Psoas muscle (tissue), 8 donors: Measurements from ENCODE around the gene MAP4K3. TPM values are rescaled to one million over a fixed set of nuclear protein-coding genes. Genes with fewer than 3 reads are reported as not detected.
A peak's percentile ranks its signal among the peaks of the same experiment; 100 is the strongest.

Experiments used
- ATAC-seq, 4 donors: fragments of 200-7000 bp; cut with Tn5 transposase; one replicate each; pipeline ENCODE4 v1.9.1; 2020; ENCODE audit warnings: moderate library complexity in 3 of 4, mild to moderate bottlenecking in 2 of 4
- DNase-seq, 2 donors: peaks; one replicate each; pipeline ENCODE4 v3.0.0-alpha.2; 2020
- H3K27ac ChIP-seq: fragments of 200-600 bp; one replicate; pipeline ENCODE4 v1.8.0; 2022
- H3K27me3 ChIP-seq, 3 donors: fragments of 200-600 bp in 1 of 3; one replicate each; pipeline versions ENCODE4 v1.6.1 to v1.8.0; 2013 to 2022; ENCODE audit warnings: low read length in 2 of 3, mild to moderate bottlenecking in 2 of 3, moderate library complexity in 1 of 3; ENCODE audit not compliant: insufficient read depth in 3 of 3
- H3K36me3 ChIP-seq, 2 donors: fragments of 200-600 bp in 1 of 2; one replicate each; pipeline versions ENCODE4 v1.6.1 to v1.8.0; 2013 to 2022; ENCODE audit warnings: low read depth in 1 of 2, mild to moderate bottlenecking in 1 of 2, moderate library complexity in 1 of 2; ENCODE audit not compliant: insufficient read depth in 1 of 2
- H3K4me1 ChIP-seq: fragments of 200-600 bp; one replicate; pipeline ENCODE4 v1.8.0; 2022
- H3K4me3 ChIP-seq: fragments of 200-600 bp; one replicate; pipeline ENCODE4 v1.8.0; 2022; ENCODE audit warnings: mild to moderate bottlenecking
- H3K9me3 ChIP-seq: fragments of 200-600 bp; one replicate; pipeline ENCODE4 v1.8.0; 2022
- CTCF ChIP-seq: fragments of 200-600 bp; IDR thresholded peaks from one replicate; pipeline ENCODE4 v1.8.0; 2022; ENCODE audit warnings: antibody characterized with exemption
- WGBS, 3 donors: extraction: QIAGEN DNeasy Blood & Tissue Kit; methylation state at CpG; one replicate each; pipeline versions ENCODE4 v1.1.6 to v1.1.7; 2013; 5-methylcytosine and 5-hydroxymethylcytosine counted together
- intact Hi-C, 2 donors: fragments of 100-400 bp; cut with DNase I; formaldehyde crosslinking; loops; one replicate each; pipeline versions ENCODE4 v1.11.0 to v1.14.2; 2022
- polyA plus RNA-seq, 3 donors: library from polyadenylated mRNA; stranded (reverse); fragments of 200-250 nt; gene quantifications; one replicate each; pipeline ENCODE4 v1.2.3, GENCODE V29; 2013
- total RNA-seq, 4 donors: library from RNA; stranded (reverse); fragmentation: NEBNext Ultra II Directional in 2 of 4; extraction: Animal tissue kit (Norgen Biotek cat#: 25700) in 2 of 4; gene quantifications; one replicate each; pipeline versions ENCODE4 v1.2.1 to v1.2.4, GENCODE V29; 2021 to 2023
- donor health status: healthy with polysubstance abuse.
- donor health status: DM: no; HTN: no; CAD: no; lungs with moderate emphysema.
- donor health status: Bipolar disorder and iron deficiency.
- donor health status: healthy.
- donor health status: DM: yes; HTN: yes; CAD: no.
- donor health status: DM: no; HTN: no; CAD: no.
- donor health status: DM: no; HTN: no; CAD: no.
- donor health status: DM: yes; HTN: yes; CAD: no.

MAP4K3 gene
- total and polyA plus RNA-seq, 7 donors: 8.4 to 47.7 (median 31.0) TPM

GRCh38 chr2:39409697-39410389 lies 27.2 kb downstream of the MAP4K3 start:
- Histone ChIP-seq H3K9me3 (no peaks in the 10 kb centered on the region), H3K27me3 (no peaks in the 10 kb centered on the region), H3K4me3 (peak overlapping the region; percentile 9), H3K36me3 (no peaks in the 10 kb centered on the region), H3K4me1 (peaks cover 90% of the 10 kb centered on the region), H3K27ac (peak overlapping the region; percentile 69)
- intact Hi-C loops: no loop called here
- no peak for TF ChIP-seq CTCF
- WGBS, 3 donors: 70 to 83% (median 74%) methylated on average over 3 of the region's 3 CpGs
- DNase-seq (no peak), ATAC-seq (peak in 1 of 4 donors; percentile 29)

DNA sequence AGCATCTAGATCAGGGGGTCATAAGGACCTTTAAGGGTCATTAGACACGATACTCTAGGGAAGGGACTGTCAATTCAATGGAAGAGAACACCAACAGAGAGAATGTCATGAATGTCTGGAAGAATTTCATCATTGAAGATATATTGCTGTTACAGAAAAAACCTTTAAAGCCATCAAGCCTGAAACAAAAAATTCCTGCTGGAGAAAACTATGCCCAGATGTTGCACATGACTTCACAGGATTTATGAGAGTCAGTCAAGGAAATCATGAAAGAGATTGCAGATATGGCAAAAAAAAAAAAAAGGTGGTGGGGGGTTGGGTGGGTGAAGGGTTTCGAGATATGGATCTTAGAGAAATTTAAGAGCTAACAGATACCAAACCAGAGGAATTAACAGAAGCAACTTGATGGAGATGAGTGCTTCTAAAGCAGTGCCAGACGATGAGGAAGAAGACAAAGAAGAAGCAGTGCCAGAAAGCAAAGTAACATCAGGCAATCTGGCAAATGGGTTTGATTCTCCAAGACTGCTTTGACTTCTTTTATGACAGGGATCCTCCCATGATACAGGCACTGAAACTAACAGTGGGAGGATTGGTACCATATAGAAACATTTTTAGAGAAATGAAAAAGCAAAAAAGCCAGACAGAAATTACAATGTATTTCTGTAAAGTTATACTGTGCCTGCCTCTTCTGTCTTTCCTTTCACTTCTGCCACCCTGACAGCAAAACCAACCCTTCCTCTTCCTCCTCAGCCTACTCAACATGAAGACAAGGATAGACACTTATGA lies 28.5 kb downstream of the MAP4K3 start:
- Histone ChIP-seq H3K9me3 (no peaks in the 10 kb centered on the region), H3K27ac (peak overlapping the region; percentile 69), H3K36me3 (no peaks in the 10 kb centered on the region), H3K4me1 (peaks cover 89% of the 10 kb centered on the region), H3K27me3 (no peaks in the 10 kb centered on the region), H3K4me3 (peak overlapping the region; percentile 9)
- intact Hi-C loops: no loop called here
- DNase-seq (no peak), ATAC-seq (no peak)
- TF ChIP-seq CTCF: no peak
- 45 to 61% (median 50%) methylated on average over 3 of the region's 3 CpGs for WGBS, 3 donors

DNA sequence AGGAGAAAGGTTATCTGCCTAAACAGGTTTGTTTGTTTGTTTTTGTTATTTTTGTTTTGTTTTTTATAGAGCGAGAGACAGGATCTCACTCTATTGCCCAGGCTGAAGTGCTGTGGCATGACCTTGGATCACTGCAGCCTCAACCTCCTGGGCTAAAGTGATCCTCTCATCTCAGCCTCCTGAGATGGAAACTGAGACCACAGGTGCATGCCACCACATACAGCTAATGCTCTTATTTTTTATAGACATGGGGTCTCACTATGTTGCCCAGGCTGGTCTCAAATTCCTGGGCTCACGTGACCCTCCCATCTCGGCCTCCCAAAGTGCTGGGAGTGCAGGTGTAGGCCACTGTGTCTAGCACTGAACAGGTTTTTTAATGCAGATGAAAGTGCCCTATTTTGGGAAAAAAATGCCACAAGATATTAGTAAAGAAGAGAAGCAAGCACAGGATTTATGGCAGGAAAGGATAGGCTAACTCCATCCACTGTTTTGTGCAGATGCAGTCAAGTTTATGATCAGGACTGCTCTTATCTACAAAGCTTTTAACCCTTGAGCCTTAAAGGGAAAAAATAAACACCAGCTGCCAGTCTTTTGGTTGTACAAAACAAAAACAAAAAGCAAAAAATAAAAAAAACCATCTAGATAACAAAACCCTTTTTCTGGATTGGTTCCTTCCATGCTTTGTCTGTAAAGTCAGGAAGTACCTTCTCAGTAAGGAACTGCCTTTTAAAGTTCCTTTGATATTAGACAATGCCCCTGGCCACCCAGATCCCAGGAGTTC lies 29.4 kb downstream of the MAP4K3 start:
- TF ChIP-seq CTCF: no peak
- no peak for DNase-seq
- H3K27me3 ChIP-seq: no peaks in the 10 kb centered on the region
- WGBS, 3 donors: 94 to 99% (median 95%) methylated on average over 3 of the region's 3 CpGs
- H3K27ac ChIP-seq: peak overlapping the region; percentile 63
- no peak overlapping the region for H3K4me3 ChIP-seq
- ATAC-seq: no peak
- H3K36me3 ChIP-seq: no peaks in the 10 kb centered on the region
- peaks cover 93% of the 10 kb centered on the region for H3K4me1 ChIP-seq
- no peaks in the 10 kb centered on the region for H3K9me3 ChIP-seq
- intact Hi-C loops: no loop called here

- Histone ChIP-seq H3K36me3 (no peaks in the 10 kb centered on the region), H3K9me3 (no peaks in the 10 kb centered on the region), H3K4me1 (peaks cover 95% of the 10 kb centered on the region), H3K27ac (peak overlapping the region; percentile 63), H3K27me3 (no peaks in the 10 kb centered on the region), H3K4me3 (no peak overlapping the region)
- WGBS, 3 donors: 23 to 48% (median 34%) methylated on average over 4 of the region's 4 CpGs
- ATAC-seq (peak in 2 of 4 donors; percentile 19 to 42), DNase-seq (no peak)
- intact Hi-C loops: no loop called here
- no peak for TF ChIP-seq CTCF
Measured at GRCh38 chr2:39405364-39405763, 31.7 kb downstream of the MAP4K3 start.
